ENCODE results near the gene OLIG3. TPM values are rescaled to one million over a fixed set of nuclear protein-coding genes. Genes with fewer than 3 reads are reported as not detected.

Gene OLIG3
- total RNA-seq (2014; rRNA removed), result not detected in 2 replicates
- not detected for polyA plus RNA-seq (2012)

DNA sequence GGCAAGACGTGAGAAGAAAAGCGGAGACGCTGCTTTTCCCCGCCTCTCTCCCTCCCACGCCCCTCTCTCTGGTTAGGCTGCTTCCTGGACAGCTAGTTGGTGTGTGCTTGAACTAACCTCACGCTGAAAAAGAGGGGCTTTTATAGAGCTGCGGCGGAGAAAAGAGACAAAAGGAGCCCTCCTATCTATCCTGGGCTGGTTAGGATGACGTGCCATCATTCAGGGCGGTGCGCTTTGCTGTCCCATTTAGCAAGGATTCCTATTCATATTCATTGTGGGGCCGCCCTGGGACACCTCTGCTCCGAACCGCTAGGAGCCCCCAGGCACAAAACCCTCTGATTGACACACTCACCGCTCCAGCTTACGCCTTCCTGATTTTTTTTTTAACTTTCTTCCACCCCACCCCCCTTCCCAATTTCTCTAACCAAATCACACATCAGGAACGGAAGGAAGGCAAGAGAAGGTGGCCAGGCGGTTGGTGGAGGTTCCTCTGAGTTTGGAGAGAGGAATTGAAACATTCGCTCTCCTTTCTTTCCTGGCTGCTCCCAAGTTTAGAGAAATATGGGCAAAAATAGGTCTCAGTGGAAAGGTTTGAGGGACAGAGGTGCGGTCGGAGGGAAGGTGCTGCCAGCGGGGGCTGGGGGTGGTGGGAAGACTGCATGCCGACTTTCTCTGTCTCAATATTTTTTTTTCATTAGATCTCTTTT lies at the start of gene OLIG3:
TSS of gene OLIG3 (minus strand) at position 114 of the 707 bp plus-strand sequence. CDS start 224 bp downstream, outside the sequence.
- no peak for DNase-seq (ENCODE audit: low read depth)

GRCh38 chr6:137543114-137543513 lies 48.9 kb upstream of the OLIG3 start:
- no peak for DNase-seq (ENCODE audit: low read depth)

- no peak for DNase-seq (ENCODE audit: low read depth)
These were observed 48.5 kb upstream of the OLIG3 start for GRCh38 chr6:137542713-137543112.

- DNase-seq (ENCODE audit: low read depth), result no peak
These were observed 47.4 kb upstream of the OLIG3 start for GRCh38 chr6:137541534-137542063.

DNA sequence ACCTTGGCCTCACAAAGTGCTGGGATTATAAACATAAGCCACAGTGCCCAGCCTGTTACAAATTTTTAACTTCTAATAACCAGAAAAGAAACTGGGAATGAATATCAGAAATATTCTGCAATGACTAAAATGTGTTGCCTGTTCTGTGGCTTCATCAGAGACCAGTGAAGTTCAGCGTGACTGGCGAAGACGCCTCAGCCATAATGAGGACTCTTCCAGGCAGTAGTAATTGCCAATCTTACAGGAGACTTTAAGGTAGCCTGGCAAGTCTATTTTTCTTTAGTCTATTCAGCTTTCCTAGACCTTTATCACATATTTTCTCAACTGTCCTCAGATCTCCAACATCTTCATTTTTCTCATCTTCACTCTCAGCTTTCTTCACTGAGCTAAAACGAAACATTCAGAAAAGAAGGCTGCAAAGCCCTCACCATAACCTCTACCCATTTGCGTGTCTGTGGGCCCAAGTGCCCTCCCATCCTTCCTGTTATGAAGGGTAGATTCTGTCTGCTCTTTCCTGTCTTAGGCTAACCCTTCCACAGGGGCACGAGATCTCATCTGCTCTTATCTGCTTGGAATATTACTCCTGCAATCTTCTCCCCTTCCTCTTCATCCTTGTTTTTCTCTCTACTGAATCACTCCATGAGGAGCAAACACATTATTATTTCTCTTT lies 42.0 kb upstream of the OLIG3 start:
- DNase-seq (ENCODE audit: low read depth), result no peak

GRCh38 chr6:137531376-137532092 lies 37.3 kb upstream of the OLIG3 start:
- no peak for DNase-seq (ENCODE audit: low read depth)

DNA sequence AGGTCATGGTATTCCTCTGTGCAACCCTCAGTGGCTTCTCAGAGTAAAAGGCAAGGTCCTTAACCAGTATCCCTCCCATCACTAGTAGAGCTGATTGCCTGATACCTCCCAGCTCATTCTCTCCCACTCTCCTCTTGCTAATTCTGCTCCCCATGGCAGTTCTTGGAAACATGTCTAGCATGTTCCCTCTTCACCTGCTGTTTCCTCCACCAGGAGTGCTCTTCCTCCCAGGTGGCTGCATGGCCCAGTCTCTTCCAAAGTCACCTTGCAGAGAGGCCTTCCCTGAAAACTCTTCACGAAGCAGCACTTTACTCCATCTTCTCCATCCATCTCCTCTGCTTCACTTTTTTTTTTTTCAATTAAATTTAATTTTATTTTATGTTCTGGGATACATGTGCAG lies 36.2 kb upstream of the OLIG3 start:
- DNase-seq (ENCODE audit: low read depth), result no peak

DNA sequence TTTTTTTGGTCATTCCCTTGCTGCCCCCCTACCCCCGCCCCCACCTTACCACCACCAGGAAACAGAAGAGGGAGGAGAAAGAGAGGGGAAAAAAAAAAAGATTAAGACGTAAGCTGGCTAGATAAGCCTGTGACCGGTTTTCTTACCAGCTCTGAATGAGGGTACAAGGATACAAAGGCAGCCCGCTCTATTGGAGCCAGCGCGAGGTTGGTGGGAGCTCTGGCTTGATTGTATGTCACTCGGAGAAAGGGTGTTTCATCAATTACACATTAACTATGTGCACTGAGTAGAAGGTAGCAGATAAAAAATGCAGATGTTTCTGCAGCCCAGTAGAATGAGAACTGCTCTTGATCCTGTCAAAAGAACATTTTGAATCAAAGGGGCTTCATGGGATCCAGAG lies 28.6 kb upstream of the OLIG3 start:
- no peak for DNase-seq (ENCODE audit: low read depth)

- DNase-seq (ENCODE audit: low read depth), result no peak
These were observed 28.1 kb upstream of the OLIG3 start for GRCh38 chr6:137522198-137522798.

- DNase-seq (ENCODE audit: low read depth), result no peak
These were observed 26.3 kb upstream of the OLIG3 start for GRCh38 chr6:137520520-137520919.

- DNase-seq (ENCODE audit: low read depth), result no peak
These were observed 25.5 kb upstream of the OLIG3 start for GRCh38 chr6:137519629-137520176.

DNA sequence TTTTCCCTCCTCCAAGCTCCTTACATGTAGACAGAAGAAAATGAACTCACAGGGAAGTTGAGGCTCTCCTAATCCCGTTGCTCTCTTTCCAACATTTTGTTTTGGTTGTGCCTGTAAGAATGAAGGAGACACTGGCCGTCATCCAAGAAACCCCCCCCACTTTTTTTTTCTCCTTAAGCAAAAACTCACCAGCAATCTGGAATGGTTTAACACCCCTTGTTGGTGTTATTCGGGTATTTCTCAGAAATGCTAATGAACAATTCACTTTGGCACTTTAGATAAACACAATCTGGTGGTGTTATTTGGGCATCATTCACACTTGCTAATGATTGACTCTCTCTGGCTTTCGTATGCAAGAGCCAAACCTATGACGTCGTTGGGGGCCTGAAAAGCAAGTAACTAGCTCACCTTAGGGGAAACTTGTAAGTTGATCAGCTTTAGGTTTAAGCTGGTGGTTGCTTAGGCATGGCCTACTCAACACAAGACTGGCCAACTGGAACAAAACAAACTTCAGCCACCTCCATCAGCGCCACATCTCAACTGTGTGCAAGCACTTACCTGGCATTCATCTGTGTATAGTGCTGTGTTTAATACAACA lies 24.3 kb upstream of the OLIG3 start:
- no peak for DNase-seq (ENCODE audit: low read depth)

GRCh38 chr6:137514418-137514817 lies 20.2 kb upstream of the OLIG3 start:
- no peak for DNase-seq (ENCODE audit: low read depth)

GRCh38 chr6:137512757-137513605 lies 18.8 kb upstream of the OLIG3 start:
- no peak for DNase-seq (ENCODE audit: low read depth)

GRCh38 chr6:137510923-137511322 lies 16.7 kb upstream of the OLIG3 start:
- DNase-seq (ENCODE audit: low read depth), result no peak

GRCh38 chr6:137498481-137499190 lies 4.4 kb upstream of the OLIG3 start:
- no peak for DNase-seq (ENCODE audit: low read depth)

DNA sequence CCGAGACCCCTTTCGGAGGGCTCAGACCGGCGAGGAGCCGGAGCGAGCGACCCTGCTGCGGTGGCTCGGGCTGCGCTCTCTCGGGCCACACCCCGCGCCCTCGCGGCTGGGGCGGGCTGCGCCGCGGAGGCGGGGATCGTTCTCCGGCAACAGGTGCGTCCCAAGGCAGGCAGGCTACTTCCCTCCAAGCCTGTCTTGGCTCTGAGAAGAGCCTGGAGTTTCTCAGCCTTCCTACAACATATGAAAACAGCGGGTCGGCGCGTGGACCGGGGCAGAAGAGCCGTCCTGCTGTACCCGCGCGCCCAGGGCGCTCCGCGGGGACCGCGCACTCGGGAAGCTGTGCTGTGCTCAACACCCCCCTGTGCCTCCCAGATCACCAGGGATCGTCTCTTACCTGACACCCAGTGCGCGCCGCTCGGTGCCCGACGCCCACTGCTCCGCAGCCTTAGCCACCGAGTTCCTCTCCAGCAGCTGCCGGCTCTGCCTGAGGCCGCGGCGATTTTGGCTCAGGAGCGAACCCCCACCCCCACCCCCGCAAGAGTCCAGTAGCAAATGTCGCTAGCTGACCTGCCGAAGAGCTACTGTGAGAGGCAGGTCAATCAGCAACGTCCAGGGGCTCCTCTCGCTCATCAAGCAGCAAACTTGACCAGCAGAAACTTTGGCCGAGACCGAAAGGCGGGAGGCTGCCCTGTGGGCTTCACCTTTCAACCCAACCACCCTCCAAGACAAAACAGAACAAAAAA lies 3.7 kb upstream of the OLIG3 start:
- no peak for DNase-seq (ENCODE audit: low read depth)

- DNase-seq (ENCODE audit: low read depth), result no peak
These were observed 2.9 kb upstream of the OLIG3 start for GRCh38 chr6:137496909-137497720.

Measured in LHCN-M2 (cell line).